Measurements from ENCODE around the gene DNM3.
A peak's percentile ranks its signal among the peaks of the same experiment; 100 is the strongest.
"Not testable (repeated sequence)": the region's sequence is repeated elsewhere in the genome, so short reads cannot be mapped to it uniquely, and the experiment has no call there.

DNM3 gene

GRCh38 chr1:172292840-172293239 lies 451.5 kb downstream of the DNM3 start:
- DNase-seq = no peak

- DNase-seq = no peak
Measured at GRCh38 chr1:172293429-172293828, 452.1 kb downstream of the DNM3 start.

GRCh38 chr1:172298141-172298540 lies 456.8 kb downstream of the DNM3 start:
- DNase-seq = peak; percentile 50

GRCh38 chr1:172298911-172299310 lies 457.6 kb downstream of the DNM3 start:
- DNase-seq = no peak

GRCh38 chr1:172299515-172299914 lies 458.2 kb downstream of the DNM3 start:
- DNase-seq = no peak

GRCh38 chr1:172307508-172307907 lies 466.2 kb downstream of the DNM3 start:
- DNase-seq = not testable (repeated sequence)

GRCh38 chr1:172308142-172308541 lies 466.8 kb downstream of the DNM3 start:
- DNase-seq = no peak

GRCh38 chr1:172308577-172308976 lies 467.3 kb downstream of the DNM3 start:
- no peak for DNase-seq

- DNase-seq = peak; percentile 23
Measured at GRCh38 chr1:172320733-172321132, 479.4 kb downstream of the DNM3 start.

GRCh38 chr1:172321451-172321850 lies 480.2 kb downstream of the DNM3 start:
- DNase-seq = peak; percentile 87

GRCh38 chr1:172322219-172323061 lies 481.1 kb downstream of the DNM3 start:
- peak; percentile 97 for DNase-seq

- peak; percentile 43 for DNase-seq
Measured at GRCh38 chr1:172323686-172324085, 482.4 kb downstream of the DNM3 start.

GRCh38 chr1:172324086-172324485 lies 482.8 kb downstream of the DNM3 start:
- no peak for DNase-seq

- no peak for DNase-seq
Measured at GRCh38 chr1:172324761-172325160, 483.5 kb downstream of the DNM3 start.

- DNase-seq = peak; percentile 72
Measured at GRCh38 chr1:172325531-172325930, 484.2 kb downstream of the DNM3 start.

- no peak for DNase-seq
Measured at GRCh38 chr1:172326136-172326535, 484.8 kb downstream of the DNM3 start.

GRCh38 chr1:172328266-172328665 lies 487.0 kb downstream of the DNM3 start:
- DNase-seq = no peak

GRCh38 chr1:172332230-172332629 lies 490.9 kb downstream of the DNM3 start:
- DNase-seq = no peak

- DNase-seq = no peak
Measured at GRCh38 chr1:172335377-172335776, 494.1 kb downstream of the DNM3 start.

GRCh38 chr1:172338295-172338735 lies 497.0 kb downstream of the DNM3 start:
- peak; percentile 30 for DNase-seq

GRCh38 chr1:172339842-172340241 lies 498.5 kb downstream of the DNM3 start:
- DNase-seq = no peak

GRCh38 chr1:172340520-172340919 lies 499.2 kb downstream of the DNM3 start:
- DNase-seq = no peak

GRCh38 chr1:172341697-172342096 lies 500.4 kb downstream of the DNM3 start:
- DNase-seq = no peak

GRCh38 chr1:172342584-172343239 lies 501.4 kb downstream of the DNM3 start:
- DNase-seq = no peak

Data from NCI-H69 (cell line).